Ovary (tissue), 9 donors: Measurements from ENCODE around the gene TP73. TPM values are rescaled to one million over a fixed set of nuclear protein-coding genes. Genes with fewer than 3 reads are reported as not detected.

Experiments
- DNase-seq, 5 donors: peaks; one replicate each; pipeline ENCODE4 v3.0.0-alpha.2; 2019 to 2020
- H3K27ac ChIP-seq, 2 donors: fragments of 200-600 bp; one replicate each; pipeline versions ENCODE4 v1.5.1 to v1.8.0; 2019 to 2022
- H3K27me3 ChIP-seq: fragments of 200-600 bp; one replicate; pipeline ENCODE4 v1.8.0; 2022
- H3K36me3 ChIP-seq: fragments of 200-600 bp; sonication (generic); one replicate; pipeline ENCODE4 v1.5.1; 2019
- H3K4me1 ChIP-seq: one replicate; pipeline ENCODE4 v1.8.1; 2013; ENCODE audit warnings: mild to moderate bottlenecking, moderate library complexity; ENCODE audit not compliant: insufficient read depth
- H3K4me3 ChIP-seq: fragments of 200-600 bp; sonication (generic); one replicate; pipeline ENCODE4 v1.5.1; 2017
- H3K9me3 ChIP-seq, 2 donors: fragments of 200-600 bp in 1 of 2; sonication (generic) in 1 of 2; one replicate each; pipeline versions ENCODE4 v1.5.1 to v1.8.1; 2013 to 2019; ENCODE audit warnings: mild to moderate bottlenecking in 1 of 2, moderate library complexity in 1 of 2
- CTCF ChIP-seq, 3 donors: fragments of 450-650 bp in 2 of 3; fragments of 200-600 bp in 1 of 3; IDR thresholded peaks; one replicate each; pipeline versions ENCODE4 v1.5.1 to v1.8.0; 2016 to 2022; ENCODE audit warnings: antibody characterized with exemption in 3 of 3, mild to moderate bottlenecking in 1 of 3
- EP300 ChIP-seq: sonication (generic); formaldehyde crosslinking; IDR thresholded peaks from one replicate; pipeline ENCODE4 v1.6.1; 2017; ENCODE audit warnings: antibody characterized with exemption
- POLR2A ChIP-seq: fragments of 450-650 bp; IDR thresholded peaks from one replicate; pipeline ENCODE4 v1.6.1; 2017; ENCODE audit warnings: antibody characterized with exemption, mild to moderate bottlenecking, moderate library complexity
- WGBS, 3 donors: extraction: QIAGEN DNeasy Blood & Tissue Kit in 1 of 3; methylation state at CpG; one replicate each; pipeline versions ENCODE4 v1.1.5 to v1.1.7; 2013 to 2017; 5-methylcytosine and 5-hydroxymethylcytosine counted together
- intact Hi-C, 4 donors: fragments of 100-400 bp; cut with DNase I; formaldehyde crosslinking; loops; one replicate each; pipeline versions ENCODE4 v1.11.0 to v1.15.1; 2022 to 2023
- polyA plus RNA-seq, 2 donors: library from polyadenylated mRNA; stranded (reverse); fragments of 200-250 nt in 1 of 2; fragments of 350-450 nt in 1 of 2; fragmentation: Illumina TruSeq in 1 of 2; extraction: RNeasy Lipid Tissue Mini Kit (QIAGEN cat#74804) in 1 of 2; gene quantifications; one replicate each; pipeline ENCODE4 v1.2.3, GENCODE V29; 2013 to 2014
- total RNA-seq, 7 donors: library from RNA; depleted of rRNA in 2 of 7; stranded (reverse); fragments of >200 nt in 2 of 7; fragmentation: NEBNext Ultra II Directional in 3 of 7; extraction: Animal tissue kit (Norgen Biotek cat#: 25700) in 3 of 7; gene quantifications; one replicate each; pipeline versions ENCODE4 v1.1.0 to v1.2.4, GENCODE V29; 2016 to 2023
- donor health status: DM: no; HTN: no; CAD: no; lungs with moderate emphysema.
- donor health status: DM: no; HTN: no; CAD: no.
- donor health status: Bipolar disorder and iron deficiency.
- donor health status: DM: yes; HTN: yes; CAD: no.
- donor health status: DM: no; HTN: no; CAD: no.
- donor health status: DM: yes; HTN: yes; CAD: no.

The TP73 gene
- total and polyA plus RNA-seq, 9 donors, result 0.03 to 7.5 (median 0.42) TPM

- Histone ChIP-seq H3K4me1 (peaks cover 2% of the 10 kb centered on the region), H3K27ac (no peak overlapping the region), H3K4me3 (no peak overlapping the region), H3K9me3 (no peaks in the 10 kb centered on the region), H3K27me3 (no peaks in the 10 kb centered on the region), H3K36me3 (no peaks in the 10 kb centered on the region)
- 76 to 80% (median 79%) methylated on average over 7 of the region's 7 CpGs for WGBS, 3 donors
- DNase-seq, result no peak
- no peak for TF ChIP-seq CTCF (IDR thresholded peaks at IDR 0.05)
- no peak for TF ChIP-seq POLR2A
- no peak for TF ChIP-seq EP300
- intact Hi-C loops, result loop anchor here in 1 of 4 donors (10.0 kb wide), 1 partner anchor 249 kb away; no protein-coding TSS in a partner anchor
These were observed 61.5 kb downstream of the TP73 start for GRCh38 chr1:3713840-3714239.

GRCh38 chr1:3714284-3714741 lies 62.0 kb downstream of the TP73 start:
- 44 to 51% (median 50%) methylated on average over 10 of the region's 10 CpGs for WGBS, 3 donors
- DNase-seq, result no peak
- H3K27ac ChIP-seq, result no peak overlapping the region
- intact Hi-C loops, result loop anchor here in 1 of 4 donors (10.0 kb wide), 1 partner anchor 250 kb away; no protein-coding TSS in a partner anchor
- no peaks in the 10 kb centered on the region for H3K9me3 ChIP-seq
- peaks cover 2% of the 10 kb centered on the region for H3K4me1 ChIP-seq
- no peak overlapping the region for H3K4me3 ChIP-seq
- no peaks in the 10 kb centered on the region for H3K36me3 ChIP-seq
- no peak for TF ChIP-seq POLR2A
- no peak for TF ChIP-seq EP300
- TF ChIP-seq CTCF (IDR thresholded peaks at IDR 0.05), result no peak
- no peaks in the 10 kb centered on the region for H3K27me3 ChIP-seq

- no peaks in the 10 kb centered on the region for H3K27me3 ChIP-seq
- intact Hi-C loops, result loop anchor here in 1 of 4 donors (10.0 kb wide), 1 partner anchor 250 kb away; no protein-coding TSS in a partner anchor
These were observed 62.5 kb downstream of the TP73 start for GRCh38 chr1:3714814-3715213.

GRCh38 chr1:3716351-3716750 lies 64.0 kb downstream of the TP73 start:
- Histone ChIP-seq H3K27me3 (no peaks in the 10 kb centered on the region), H3K27ac (no peak overlapping the region)
- intact Hi-C loops, result loop anchor here in 1 of 4 donors (10.0 kb wide), 1 partner anchor 252 kb away; no protein-coding TSS in a partner anchor

More at GRCh38 chr1:3714814-3715213, 62.5 kb downstream of the TP73 start:
- 73 to 79% (median 73%) methylated on average over 10 of the region's 10 CpGs for WGBS, 3 donors
- TF ChIP-seq POLR2A (no peak), CTCF (IDR thresholded peaks at IDR 0.05) (no peak), EP300 (no peak)
- H3K36me3 ChIP-seq, result no peaks in the 10 kb centered on the region
- no peak overlapping the region for H3K27ac ChIP-seq
- H3K9me3 ChIP-seq, result no peaks in the 10 kb centered on the region
- no peak for DNase-seq
- no peak overlapping the region for H3K4me3 ChIP-seq
- H3K4me1 ChIP-seq, result peaks cover 2% of the 10 kb centered on the region

More at GRCh38 chr1:3716351-3716750, 64.0 kb downstream of the TP73 start:
- no peak for DNase-seq
- H3K36me3 ChIP-seq, result no peaks in the 10 kb centered on the region
- TF ChIP-seq POLR2A, result no peak
- TF ChIP-seq EP300, result no peak
- no peak for TF ChIP-seq CTCF (IDR thresholded peaks at IDR 0.05)
- peaks cover 2% of the 10 kb centered on the region for H3K4me1 ChIP-seq
- no peak overlapping the region for H3K4me3 ChIP-seq
- WGBS, 3 donors, result 78 to 84% (median 79%) methylated on average over 6 of the region's 6 CpGs
- no peaks in the 10 kb centered on the region for H3K9me3 ChIP-seq
